ENCODE data around the gene ASCC3. TPM values are rescaled to one million over a fixed set of nuclear protein-coding genes. Genes with fewer than 3 reads are reported as not detected.
A peak's percentile ranks its signal among the peaks of the same experiment; 100 is the strongest.

ASCC3 gene, protein sequence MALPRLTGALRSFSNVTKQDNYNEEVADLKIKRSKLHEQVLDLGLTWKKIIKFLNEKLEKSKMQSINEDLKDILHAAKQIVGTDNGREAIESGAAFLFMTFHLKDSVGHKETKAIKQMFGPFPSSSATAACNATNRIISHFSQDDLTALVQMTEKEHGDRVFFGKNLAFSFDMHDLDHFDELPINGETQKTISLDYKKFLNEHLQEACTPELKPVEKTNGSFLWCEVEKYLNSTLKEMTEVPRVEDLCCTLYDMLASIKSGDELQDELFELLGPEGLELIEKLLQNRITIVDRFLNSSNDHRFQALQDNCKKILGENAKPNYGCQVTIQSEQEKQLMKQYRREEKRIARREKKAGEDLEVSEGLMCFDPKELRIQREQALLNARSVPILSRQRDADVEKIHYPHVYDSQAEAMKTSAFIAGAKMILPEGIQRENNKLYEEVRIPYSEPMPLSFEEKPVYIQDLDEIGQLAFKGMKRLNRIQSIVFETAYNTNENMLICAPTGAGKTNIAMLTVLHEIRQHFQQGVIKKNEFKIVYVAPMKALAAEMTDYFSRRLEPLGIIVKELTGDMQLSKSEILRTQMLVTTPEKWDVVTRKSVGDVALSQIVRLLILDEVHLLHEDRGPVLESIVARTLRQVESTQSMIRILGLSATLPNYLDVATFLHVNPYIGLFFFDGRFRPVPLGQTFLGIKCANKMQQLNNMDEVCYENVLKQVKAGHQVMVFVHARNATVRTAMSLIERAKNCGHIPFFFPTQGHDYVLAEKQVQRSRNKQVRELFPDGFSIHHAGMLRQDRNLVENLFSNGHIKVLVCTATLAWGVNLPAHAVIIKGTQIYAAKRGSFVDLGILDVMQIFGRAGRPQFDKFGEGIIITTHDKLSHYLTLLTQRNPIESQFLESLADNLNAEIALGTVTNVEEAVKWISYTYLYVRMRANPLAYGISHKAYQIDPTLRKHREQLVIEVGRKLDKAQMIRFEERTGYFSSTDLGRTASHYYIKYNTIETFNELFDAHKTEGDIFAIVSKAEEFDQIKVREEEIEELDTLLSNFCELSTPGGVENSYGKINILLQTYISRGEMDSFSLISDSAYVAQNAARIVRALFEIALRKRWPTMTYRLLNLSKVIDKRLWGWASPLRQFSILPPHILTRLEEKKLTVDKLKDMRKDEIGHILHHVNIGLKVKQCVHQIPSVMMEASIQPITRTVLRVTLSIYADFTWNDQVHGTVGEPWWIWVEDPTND (N-terminal part only)
- total RNA-seq (10 to 100 TPM; 14.0 to 22.9 (median 16.9) TPM), polyA plus RNA-seq (1 to 10 TPM; 3.9 to 9.3 TPM)
- long read RNA-seq, donor 1, partial matches to known transcripts, result 2 of 6 reads
- long read RNA-seq, donor 1, other reads (novel, unspliced or antisense), result 2 of 6 reads
- long read RNA-seq, donor 2, partial matches to known transcripts, result 5 of 6 reads
- long read RNA-seq, donor 2, other reads (novel, unspliced or antisense), result 1 of 6 reads
- long read RNA-seq, donor 3, partial matches to known transcripts, result 18 of 18 reads
- long read RNA-seq, donor 3, other reads (novel, unspliced or antisense), result 0 of 18 reads

DNA sequence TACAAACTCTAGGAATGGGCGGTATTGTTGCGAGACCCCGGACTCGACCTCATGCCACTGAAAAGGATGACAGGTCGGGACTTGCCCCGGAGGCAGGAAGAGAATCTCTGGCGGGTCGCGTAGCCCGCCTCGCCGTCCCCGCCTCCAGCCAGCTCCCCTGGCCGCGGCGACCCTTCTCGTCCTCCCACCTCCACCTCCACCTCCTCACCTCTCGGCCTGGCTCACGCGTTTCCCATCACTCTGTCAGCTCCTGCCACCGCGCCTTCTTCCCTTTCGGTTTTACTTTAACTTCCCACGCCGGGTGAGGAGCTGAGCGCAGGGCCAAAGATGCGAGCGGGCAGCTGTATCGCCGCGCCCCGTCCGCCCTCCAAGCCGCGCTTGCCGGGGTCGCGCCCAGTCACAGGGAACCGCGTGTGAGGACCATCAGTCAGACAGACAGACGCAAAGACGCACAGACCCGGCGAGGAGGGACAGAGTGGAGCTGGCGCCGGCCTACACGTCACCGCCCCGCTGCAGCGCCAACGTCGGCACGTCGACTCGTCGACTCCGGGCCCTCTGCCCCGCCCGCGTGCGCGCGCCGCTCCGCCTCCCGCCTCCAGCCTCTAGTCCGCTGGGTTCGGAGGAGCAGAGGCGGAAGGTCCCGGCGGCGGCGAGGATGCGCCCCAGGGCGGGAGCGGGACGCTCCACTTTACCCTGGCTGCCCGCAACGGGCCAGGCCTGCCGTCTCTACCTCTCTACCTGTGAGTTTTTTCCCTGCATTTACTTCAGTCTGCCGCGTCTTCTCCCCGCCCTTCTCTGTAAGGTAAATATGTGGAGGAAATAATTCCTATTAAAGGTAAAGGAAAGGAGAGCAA is at the start of gene ASCC3:
Gene ASCC3, minus strand, starts transcription at position 477 of the 854 bp plus-strand sequence. CDS start 13,332 bp downstream, outside the sequence.
- peak; percentile 99 to 100 (median 100) for ATAC-seq

DNA sequence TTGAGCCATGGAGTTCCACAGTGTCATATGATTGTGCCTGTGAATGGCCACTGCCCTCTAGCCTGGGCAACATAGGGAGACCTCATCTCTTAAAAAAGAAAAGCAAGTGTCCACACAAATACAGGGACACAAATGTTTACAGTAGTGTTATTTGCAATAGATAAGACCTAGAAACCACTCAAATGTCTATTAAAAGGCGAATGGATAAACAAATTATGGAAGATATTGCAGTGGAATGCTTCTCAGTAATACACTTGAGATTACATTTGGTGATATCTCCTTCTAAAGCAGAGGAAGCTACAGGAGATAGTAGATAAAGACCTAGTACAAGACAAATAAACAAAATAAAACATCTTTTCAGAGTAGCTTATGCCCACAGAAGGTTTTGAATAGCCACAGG is 44.6 kb upstream of the ASCC3 start:
- H3K4me1 ChIP-seq, result no peaks in the 10 kb centered on the region
- DNase-seq, result no peak
- no peaks in the 10 kb centered on the region for H3K27me3 ChIP-seq
- intact Hi-C loops (cut with DNase I), result no loop called here
- peaks cover 0 to 6% (median 0%) of the 10 kb centered on the region in 11 donors for H3K9me3 ChIP-seq
- no peaks in the 10 kb centered on the region for H3K36me3 ChIP-seq
- ATAC-seq, result no peak
- H3K27ac ChIP-seq, result no peak overlapping the region
- WGBS, 2 donors, result 58 to 62% methylated on average over 1 of the region's 1 CpG
- H3K4me3 ChIP-seq, result no peak overlapping the region
- TF ChIP-seq, protein P1, sequence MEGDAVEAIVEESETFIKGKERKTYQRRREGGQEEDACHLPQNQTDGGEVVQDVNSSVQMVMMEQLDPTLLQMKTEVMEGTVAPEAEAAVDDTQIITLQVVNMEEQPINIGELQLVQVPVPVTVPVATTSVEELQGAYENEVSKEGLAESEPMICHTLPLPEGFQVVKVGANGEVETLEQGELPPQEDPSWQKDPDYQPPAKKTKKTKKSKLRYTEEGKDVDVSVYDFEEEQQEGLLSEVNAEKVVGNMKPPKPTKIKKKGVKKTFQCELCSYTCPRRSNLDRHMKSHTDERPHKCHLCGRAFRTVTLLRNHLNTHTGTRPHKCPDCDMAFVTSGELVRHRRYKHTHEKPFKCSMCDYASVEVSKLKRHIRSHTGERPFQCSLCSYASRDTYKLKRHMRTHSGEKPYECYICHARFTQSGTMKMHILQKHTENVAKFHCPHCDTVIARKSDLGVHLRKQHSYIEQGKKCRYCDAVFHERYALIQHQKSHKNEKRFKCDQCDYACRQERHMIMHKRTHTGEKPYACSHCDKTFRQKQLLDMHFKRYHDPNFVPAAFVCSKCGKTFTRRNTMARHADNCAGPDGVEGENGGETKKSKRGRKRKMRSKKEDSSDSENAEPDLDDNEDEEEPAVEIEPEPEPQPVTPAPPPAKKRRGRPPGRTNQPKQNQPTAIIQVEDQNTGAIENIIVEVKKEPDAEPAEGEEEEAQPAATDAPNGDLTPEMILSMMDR (IDR thresholded peaks at IDR 0.05), result no peak

More for the DNA sequence above, at the start of gene ASCC3:
- 0% methylated on average over 82 to 83 of the region's 83 CpGs for WGBS, 2 donors
- TF ChIP-seq, protein P1 (IDR thresholded peaks at IDR 0.05), result no peak
- intact Hi-C loops (cut with DNase I), result no loop called here
- Histone ChIP-seq H3K9me3 (no peaks in the 10 kb centered on the region), H3K27ac (peak within 1 kb of the TSS; percentile 44 to 94 (median 88)), H3K36me3 (peaks cover 0 to 3% (median 0%) of the 10 kb centered on the region in 9 donors), H3K4me3 (peak within 1 kb of the TSS; percentile 57 to 90 (median 82)), H3K27me3 (no peaks in the 10 kb centered on the region), H3K4me1 (peaks cover 0 to 45% (median 29%) of the 10 kb centered on the region in 9 donors)
- DNase-seq, result peak; percentile 93 to 96

DNA sequence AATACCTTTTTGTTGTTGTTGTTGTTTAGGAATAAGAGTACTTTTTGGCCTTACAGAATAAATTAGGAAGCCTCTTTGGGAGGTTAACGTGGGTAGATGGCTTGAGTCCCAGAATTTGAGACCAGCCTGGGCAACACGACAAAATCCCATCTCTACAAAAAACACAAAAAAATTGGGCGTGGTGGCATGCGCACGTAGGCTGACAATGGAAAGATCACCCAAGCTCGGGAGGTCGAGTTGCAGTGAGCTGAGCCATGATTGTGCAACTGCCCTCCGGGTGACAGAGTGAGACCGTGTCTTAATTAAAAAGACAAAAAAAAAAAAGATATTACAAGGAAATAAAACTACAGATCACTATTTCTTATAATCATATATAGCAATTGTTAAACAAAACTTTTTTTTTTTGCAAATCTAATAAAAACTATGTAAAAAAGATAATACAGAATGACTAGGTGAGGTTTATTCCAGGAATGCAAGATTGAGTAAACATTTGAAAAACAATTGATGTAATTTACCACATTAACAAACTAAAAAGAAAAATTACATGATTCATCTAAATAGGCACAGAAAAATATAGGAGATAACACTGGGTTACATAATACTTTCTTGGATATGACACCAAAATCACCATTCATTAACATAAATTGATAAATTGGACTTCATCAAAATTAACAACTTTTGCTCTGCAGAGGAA is 43.6 kb upstream of the ASCC3 start:
- DNase-seq (no peak), ATAC-seq (no peak)
- WGBS, 2 donors, result 81 to 82% methylated on average over 9 of the region's 9 CpGs
- peaks cover 0 to 6% (median 0%) of the 10 kb centered on the region in 11 donors for H3K9me3 ChIP-seq
- H3K4me1 ChIP-seq, result no peaks in the 10 kb centered on the region
- intact Hi-C loops (cut with DNase I), result no loop called here
- no peak overlapping the region for H3K4me3 ChIP-seq
- H3K27me3 ChIP-seq, result no peaks in the 10 kb centered on the region
- no peak overlapping the region for H3K27ac ChIP-seq
- TF ChIP-seq, protein P1 (IDR thresholded peaks at IDR 0.05), result no peak
- no peaks in the 10 kb centered on the region for H3K36me3 ChIP-seq
